A549 (cell line): ENCODE measurements around the gene SLC16A9.

Experiments used
- CBX2 ChIP-seq: fragments of 200-600 bp; sonication (generic); IDR thresholded peaks from 2 replicates; pipeline ENCODE4 v1.6.1; 2016; ENCODE audit warnings: low read depth, mild to moderate bottlenecking, borderline replicate concordance
- CTCF ChIP-seq: fragments of >200 bp; sonication (Bioruptor Twin); formaldehyde crosslinking; IDR thresholded peaks from 3 replicates; pipeline ENCODE4 v1.5.1; 2016
- FOXS1 ChIP-seq: fragments of 250-450 bp; sonication (Bioruptor Pico); IDR thresholded peaks from 2 replicates; pipeline ENCODE4 v1.5.0; 2020; ENCODE audit warnings: mild to moderate bottlenecking, moderate library complexity
- HOXA7 ChIP-seq: fragments of 250-450 bp; sonication (Bioruptor Pico); IDR thresholded peaks from 2 replicates; pipeline ENCODE4 v1.5.0; 2020; ENCODE audit warnings: mild to moderate bottlenecking, moderate library complexity
- NR3C1 ChIP-seq: fragments of >200 bp; sonication (Bioruptor Twin); formaldehyde crosslinking; IDR thresholded peaks from 3 replicates; pipeline ENCODE4 v1.6.1; 2017
- POLR2A ChIP-seq: IDR thresholded peaks from 2 replicates; pipeline ENCODE4 v1.6.1; 2012; ENCODE audit warnings: mild to moderate bottlenecking, low read length
- RFX5 ChIP-seq: fragments of 450-650 bp; IDR thresholded peaks from 2 replicates; pipeline ENCODE4 v1.7.1; 2014; ENCODE audit warnings: antibody characterized with exemption, mild to moderate bottlenecking, moderate library complexity
- TF ChIP-seq, protein P1 (sequence below): IDR thresholded peaks from 2 replicates; pipeline ENCODE4 v1.6.1; 2012

- no peak for TF ChIP-seq HOXA7 (CRISPR knock-in tag)
- no peak for TF ChIP-seq CTCF
- TF ChIP-seq, protein P1, sequence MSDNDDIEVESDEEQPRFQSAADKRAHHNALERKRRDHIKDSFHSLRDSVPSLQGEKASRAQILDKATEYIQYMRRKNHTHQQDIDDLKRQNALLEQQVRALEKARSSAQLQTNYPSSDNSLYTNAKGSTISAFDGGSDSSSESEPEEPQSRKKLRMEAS, result no peak
- TF ChIP-seq RFX5, result no peak
- TF ChIP-seq POLR2A, result no peak
- TF ChIP-seq CBX2, result no peak
- no peak for TF ChIP-seq FOXS1 (CRISPR knock-in tag)
- no peak for TF ChIP-seq NR3C1
Observed at GRCh38 chr10:59680199-59680598, 29.5 kb downstream of the SLC16A9 start.
